Peyer's patch (tissue), 4 donors: ENCODE measurements around the gene ZBTB42.

Source experiments
- POLR2A ChIP-seq, 2 donors: fragments of 450-650 bp; IDR thresholded peaks; one replicate each; pipeline ENCODE4 v1.5.1; 2017; ENCODE audit warnings: antibody characterized with exemption in 2 of 2, mild to moderate bottlenecking in 2 of 2, moderate library complexity in 2 of 2
- TF ChIP-seq, protein P1 (sequence below), 6 experiments: fragments of 450-650 bp in 4 of 6; fragments of 200-600 bp in 2 of 6; sonication (generic) in 1 of 6; IDR thresholded peaks; one replicate each; pipeline ENCODE4 v1.5.1; 2017 to 2019; ENCODE audit warnings: antibody characterized with exemption in 6 of 6, mild to moderate bottlenecking in 3 of 6, moderate library complexity in 1 of 6

GRCh38 chr14:104843442-104844305 lies 42.8 kb downstream of the ZBTB42 start:
- TF ChIP-seq, protein P1, sequence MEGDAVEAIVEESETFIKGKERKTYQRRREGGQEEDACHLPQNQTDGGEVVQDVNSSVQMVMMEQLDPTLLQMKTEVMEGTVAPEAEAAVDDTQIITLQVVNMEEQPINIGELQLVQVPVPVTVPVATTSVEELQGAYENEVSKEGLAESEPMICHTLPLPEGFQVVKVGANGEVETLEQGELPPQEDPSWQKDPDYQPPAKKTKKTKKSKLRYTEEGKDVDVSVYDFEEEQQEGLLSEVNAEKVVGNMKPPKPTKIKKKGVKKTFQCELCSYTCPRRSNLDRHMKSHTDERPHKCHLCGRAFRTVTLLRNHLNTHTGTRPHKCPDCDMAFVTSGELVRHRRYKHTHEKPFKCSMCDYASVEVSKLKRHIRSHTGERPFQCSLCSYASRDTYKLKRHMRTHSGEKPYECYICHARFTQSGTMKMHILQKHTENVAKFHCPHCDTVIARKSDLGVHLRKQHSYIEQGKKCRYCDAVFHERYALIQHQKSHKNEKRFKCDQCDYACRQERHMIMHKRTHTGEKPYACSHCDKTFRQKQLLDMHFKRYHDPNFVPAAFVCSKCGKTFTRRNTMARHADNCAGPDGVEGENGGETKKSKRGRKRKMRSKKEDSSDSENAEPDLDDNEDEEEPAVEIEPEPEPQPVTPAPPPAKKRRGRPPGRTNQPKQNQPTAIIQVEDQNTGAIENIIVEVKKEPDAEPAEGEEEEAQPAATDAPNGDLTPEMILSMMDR (IDR thresholded peaks at IDR 0.05) = no peak
- TF ChIP-seq POLR2A (IDR thresholded peaks at IDR 0.05) = no peak
